RWPE1 (cell line): ENCODE data around the gene RGS4.

Experiments used
- CTCF ChIA-PET: fragments of 350-600 bp; sonication (Branson Sonifier 250); formaldehyde crosslinking; extraction: SDS; loops from one replicate; lab custom pipeline; 2021; lab: Yijun Ruan, JAX
- POLR2A ChIA-PET: fragments of 400-600 bp; formaldehyde crosslinking; extraction: SDS; loops from one replicate; lab custom pipeline; 2020; ENCODE audit warnings: antibody characterized with exemption; ENCODE audit not compliant: low non-redundant PET; lab: Yijun Ruan, JAX
- DNase-seq: peaks from one replicate; pipeline ENCODE4 v3.0.0; 2012; ENCODE audit warnings: low spot score
- H3K27ac ChIP-seq: fragments of 450-650 bp; 2 replicates; pipeline ENCODE4 v1.5.1; 2017
- TF ChIP-seq, protein P1 (sequence below): fragments of 450-650 bp; conservative IDR thresholded peaks from 2 replicates; pipeline ENCODE4 v1.5.1; 2017; ENCODE audit warnings: low read depth, mild to moderate bottlenecking

Gene RGS4

DNA sequence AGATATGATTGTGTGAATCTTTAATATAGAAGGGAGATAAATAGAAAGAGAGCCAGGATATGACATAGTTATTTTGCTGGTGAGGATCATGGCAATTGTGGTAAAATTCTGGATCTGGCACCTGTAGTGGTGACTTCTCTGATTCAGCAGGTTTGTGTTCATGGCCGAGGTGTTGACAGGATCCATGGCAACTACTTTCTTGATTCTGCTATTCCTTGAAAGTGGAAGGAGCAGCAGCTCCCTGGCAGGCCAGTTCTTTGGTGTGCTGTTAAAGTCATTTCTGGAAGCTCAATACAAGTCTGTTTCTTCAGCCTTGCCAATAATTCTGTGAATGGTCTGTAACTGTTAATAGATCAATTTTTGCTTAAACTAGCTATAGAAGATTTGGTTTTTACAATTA is 33.4 kb downstream of the RGS4 start:
- CTCF ChIA-PET = interaction anchor here (0.6 to 0.9 kb wide), 2 partner anchors 31 to 1598 kb away, joined by 3 to 7 read pairs; no protein-coding TSS in a partner anchor
- POLR2A ChIA-PET = no interaction called here
- no peak for DNase-seq
- no peak overlapping the region for H3K27ac ChIP-seq
- TF ChIP-seq, protein P1, sequence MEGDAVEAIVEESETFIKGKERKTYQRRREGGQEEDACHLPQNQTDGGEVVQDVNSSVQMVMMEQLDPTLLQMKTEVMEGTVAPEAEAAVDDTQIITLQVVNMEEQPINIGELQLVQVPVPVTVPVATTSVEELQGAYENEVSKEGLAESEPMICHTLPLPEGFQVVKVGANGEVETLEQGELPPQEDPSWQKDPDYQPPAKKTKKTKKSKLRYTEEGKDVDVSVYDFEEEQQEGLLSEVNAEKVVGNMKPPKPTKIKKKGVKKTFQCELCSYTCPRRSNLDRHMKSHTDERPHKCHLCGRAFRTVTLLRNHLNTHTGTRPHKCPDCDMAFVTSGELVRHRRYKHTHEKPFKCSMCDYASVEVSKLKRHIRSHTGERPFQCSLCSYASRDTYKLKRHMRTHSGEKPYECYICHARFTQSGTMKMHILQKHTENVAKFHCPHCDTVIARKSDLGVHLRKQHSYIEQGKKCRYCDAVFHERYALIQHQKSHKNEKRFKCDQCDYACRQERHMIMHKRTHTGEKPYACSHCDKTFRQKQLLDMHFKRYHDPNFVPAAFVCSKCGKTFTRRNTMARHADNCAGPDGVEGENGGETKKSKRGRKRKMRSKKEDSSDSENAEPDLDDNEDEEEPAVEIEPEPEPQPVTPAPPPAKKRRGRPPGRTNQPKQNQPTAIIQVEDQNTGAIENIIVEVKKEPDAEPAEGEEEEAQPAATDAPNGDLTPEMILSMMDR = no peak

DNA sequence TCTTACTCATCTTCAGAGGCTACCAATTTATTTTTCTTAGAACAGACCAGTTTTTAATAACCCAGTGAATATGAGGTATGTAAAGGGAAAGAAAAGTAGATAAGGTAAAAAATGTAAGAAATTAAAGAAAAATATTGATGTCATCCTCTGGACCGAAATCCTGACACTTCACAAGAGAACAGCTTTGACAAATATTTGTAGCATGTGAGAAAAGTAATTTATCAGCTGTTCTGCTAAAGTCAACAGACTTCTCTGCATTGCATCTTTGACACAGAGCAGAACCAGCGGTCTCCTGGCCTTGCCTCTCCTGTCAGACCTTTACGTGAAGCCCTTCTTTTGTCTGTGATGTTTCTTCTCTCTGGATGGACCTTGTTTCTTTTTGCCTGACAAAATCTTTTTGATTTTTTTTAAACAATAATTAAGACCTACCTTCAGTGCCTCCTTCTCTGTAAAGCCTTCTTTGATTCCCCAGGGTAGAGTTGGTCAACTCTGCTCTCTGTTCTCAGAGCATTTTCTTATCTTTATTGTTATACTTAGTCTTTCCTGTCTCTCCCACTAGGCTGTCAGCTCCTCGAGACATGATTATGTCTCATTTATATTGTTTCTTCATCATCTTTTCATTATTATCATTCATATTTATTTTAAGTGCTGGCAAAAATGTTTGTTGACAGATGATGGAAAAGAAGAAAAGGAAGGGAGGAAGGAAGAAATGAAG is 35.4 kb downstream of the RGS4 start:
- TF ChIP-seq, protein P1 = no peak
- H3K27ac ChIP-seq = no peak overlapping the region
- POLR2A ChIA-PET = no interaction called here
- DNase-seq = no peak
- CTCF ChIA-PET = interaction anchor here (0.6 to 1.0 kb wide), 2 partner anchors 211 to 1049 kb away, joined by 3 read pairs; no protein-coding TSS in a partner anchor

DNA sequence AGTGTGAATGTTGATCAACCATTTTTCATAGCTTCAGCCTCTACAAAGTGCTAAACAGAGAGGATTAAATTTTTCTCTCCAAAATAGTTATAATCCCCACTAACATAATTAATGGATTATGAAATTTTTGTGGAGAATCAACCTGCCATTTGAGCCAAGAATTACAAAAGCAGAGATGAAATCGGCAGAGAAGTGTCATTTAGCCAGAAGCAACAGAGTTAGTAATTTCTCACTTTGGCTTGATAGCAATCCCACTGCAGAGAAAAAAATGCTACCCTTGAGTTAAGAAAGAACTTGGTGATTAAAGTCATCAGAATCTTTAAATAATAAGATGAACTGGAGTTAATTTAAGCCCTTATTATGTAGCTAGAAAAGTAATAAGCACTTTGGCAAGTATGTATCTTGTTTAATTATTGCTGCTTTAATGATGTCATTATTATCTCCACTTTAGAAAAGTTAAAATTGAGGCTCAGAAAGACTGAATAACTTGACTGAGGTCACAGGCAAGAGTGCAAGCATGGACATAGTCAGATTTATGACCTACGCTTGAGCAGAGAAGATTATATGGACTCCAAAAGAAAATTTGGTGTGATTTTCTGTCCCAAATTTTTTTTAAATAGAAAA is 37.3 kb downstream of the RGS4 start:
- no peak overlapping the region for H3K27ac ChIP-seq
- TF ChIP-seq, protein P1 = no peak
- CTCF ChIA-PET = no interaction called here
- DNase-seq = no peak
- POLR2A ChIA-PET = no interaction called here

DNA sequence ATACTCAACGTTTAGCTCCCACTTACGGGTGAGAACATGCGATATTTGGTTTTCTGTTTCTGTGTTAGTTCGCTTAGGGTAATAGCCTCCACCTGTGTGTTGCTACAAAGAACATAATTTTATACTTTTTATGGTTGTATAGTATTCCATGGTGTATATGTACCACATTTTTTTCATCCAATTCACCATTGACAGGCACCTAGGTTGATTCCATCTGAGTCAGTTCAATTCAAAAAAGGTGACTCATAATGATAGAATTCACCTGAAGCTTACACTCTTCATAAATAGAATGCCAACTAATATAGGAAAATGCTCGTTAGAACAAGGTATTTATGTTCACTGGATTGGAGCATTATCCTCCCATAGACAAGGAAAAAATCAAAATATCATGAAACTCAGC is 38.5 kb downstream of the RGS4 start:
- ChIA-PET POLR2A (interaction anchor here (0.5 kb wide), 1 partner anchor 368 kb away, joined by 4 read pairs; no protein-coding TSS in a partner anchor), CTCF (interaction anchor here (0.6 to 0.7 kb wide), 2 partner anchors 122 to 245 kb away, joined by 4 to 6 read pairs; no protein-coding TSS in a partner anchor)
- TF ChIP-seq, protein P1 = no peak
- H3K27ac ChIP-seq = no peak overlapping the region
- no peak for DNase-seq

DNA sequence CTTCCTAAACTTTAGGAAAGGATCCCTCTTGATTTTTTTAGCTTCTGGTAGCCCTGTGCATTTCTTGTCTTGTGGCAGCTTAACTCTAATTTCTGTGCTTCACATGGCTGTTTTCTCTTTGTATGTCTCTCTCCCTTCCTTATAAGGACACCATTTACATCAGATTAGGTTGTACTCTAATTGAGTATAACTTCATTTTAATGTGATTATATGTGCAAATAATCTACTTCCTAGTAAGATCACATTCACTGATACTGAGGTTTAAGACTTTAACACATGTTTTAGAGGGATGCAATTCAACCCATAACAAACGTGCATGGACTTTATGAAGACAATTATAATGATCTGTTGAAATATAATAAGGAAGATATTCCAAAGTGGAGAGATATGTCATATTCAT is 46.7 kb downstream of the RGS4 start:
- TF ChIP-seq, protein P1 = no peak
- POLR2A ChIA-PET = no interaction called here
- CTCF ChIA-PET = no interaction called here
- DNase-seq = no peak
- no peak overlapping the region for H3K27ac ChIP-seq

DNA sequence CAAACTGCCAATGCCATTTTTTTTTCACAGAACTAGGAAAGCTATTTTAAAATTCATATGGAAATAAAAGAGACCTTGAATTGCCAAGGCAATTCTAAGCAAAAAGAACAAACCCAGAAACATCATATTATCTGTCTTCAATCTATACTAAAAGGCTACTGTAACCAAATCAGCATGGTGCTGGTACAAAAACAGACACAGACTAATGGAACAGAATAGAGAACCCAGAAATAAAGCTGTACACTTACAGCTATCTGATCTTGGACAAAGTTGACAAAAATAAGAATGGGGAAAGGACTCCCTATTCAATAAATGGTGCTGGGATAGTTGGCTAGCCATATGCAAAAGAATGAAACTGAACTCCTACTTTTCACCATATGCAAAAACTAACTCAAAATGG is 50.5 kb downstream of the RGS4 start:
- H3K27ac ChIP-seq = no peak overlapping the region
- CTCF ChIA-PET = no interaction called here
- TF ChIP-seq, protein P1 = no peak
- POLR2A ChIA-PET = no interaction called here
- no peak for DNase-seq
